ENCODE measurements around the gene RPS6KB1.
"Not testable (repeated sequence)": the region's sequence is repeated elsewhere in the genome, so short reads cannot be mapped to it uniquely, and the experiment has no call there.

- TF ChIP-seq EZH2 (IDR thresholded peaks at IDR 0.05; ENCODE audit: insufficient read depth, poor library complexity, severe bottlenecking); EZH2phosphoT487 (IDR thresholded peaks at IDR 0.05; ENCODE audit: insufficient read depth, low read depth): not testable (repeated sequence)
Measured at GRCh38 chr17:59933317-59933716, 40.4 kb downstream of the RPS6KB1 start.

Data from GM23248 (cell line).